Measurements from ENCODE around the gene ZNF697.

- TF ChIP-seq CTCF (IDR thresholded peaks at IDR 0.05), result no peak
- TF ChIP-seq POLR2AphosphoS5 (IDR thresholded peaks at IDR 0.05), result no peak
Observed at GRCh38 chr1:119646521-119647227, 1.4 kb downstream of the ZNF697 start.

All from prostate gland (tissue), 2 donors.